Measurements from ENCODE around the gene RNF128.

- TF ChIP-seq, protein P1, sequence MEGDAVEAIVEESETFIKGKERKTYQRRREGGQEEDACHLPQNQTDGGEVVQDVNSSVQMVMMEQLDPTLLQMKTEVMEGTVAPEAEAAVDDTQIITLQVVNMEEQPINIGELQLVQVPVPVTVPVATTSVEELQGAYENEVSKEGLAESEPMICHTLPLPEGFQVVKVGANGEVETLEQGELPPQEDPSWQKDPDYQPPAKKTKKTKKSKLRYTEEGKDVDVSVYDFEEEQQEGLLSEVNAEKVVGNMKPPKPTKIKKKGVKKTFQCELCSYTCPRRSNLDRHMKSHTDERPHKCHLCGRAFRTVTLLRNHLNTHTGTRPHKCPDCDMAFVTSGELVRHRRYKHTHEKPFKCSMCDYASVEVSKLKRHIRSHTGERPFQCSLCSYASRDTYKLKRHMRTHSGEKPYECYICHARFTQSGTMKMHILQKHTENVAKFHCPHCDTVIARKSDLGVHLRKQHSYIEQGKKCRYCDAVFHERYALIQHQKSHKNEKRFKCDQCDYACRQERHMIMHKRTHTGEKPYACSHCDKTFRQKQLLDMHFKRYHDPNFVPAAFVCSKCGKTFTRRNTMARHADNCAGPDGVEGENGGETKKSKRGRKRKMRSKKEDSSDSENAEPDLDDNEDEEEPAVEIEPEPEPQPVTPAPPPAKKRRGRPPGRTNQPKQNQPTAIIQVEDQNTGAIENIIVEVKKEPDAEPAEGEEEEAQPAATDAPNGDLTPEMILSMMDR (IDR thresholded peaks at IDR 0.05) = no peak
- TF ChIP-seq EZH2 (IDR thresholded peaks at IDR 0.05; ENCODE audit: borderline replicate concordance, insufficient read depth, low read depth, low read length, poor library complexity, severe bottlenecking) = no peak
Observed at GRCh38 chrX:106728337-106728736, 1.8 kb downstream of the RNF128 start.

Data from B cell (primary cell).